T-helper 22 cell (primary cell): Measurements from ENCODE around the gene MCM9.
"Not testable (repeated sequence)": the region's sequence is repeated elsewhere in the genome, so short reads cannot be mapped to it uniquely, and the experiment has no call there.

Source experiments
- DNase-seq: peaks from one replicate; pipeline ENCODE4 v3.0.0-alpha.2; 2020; ENCODE audit warnings: low read depth

Gene MCM9

DNA sequence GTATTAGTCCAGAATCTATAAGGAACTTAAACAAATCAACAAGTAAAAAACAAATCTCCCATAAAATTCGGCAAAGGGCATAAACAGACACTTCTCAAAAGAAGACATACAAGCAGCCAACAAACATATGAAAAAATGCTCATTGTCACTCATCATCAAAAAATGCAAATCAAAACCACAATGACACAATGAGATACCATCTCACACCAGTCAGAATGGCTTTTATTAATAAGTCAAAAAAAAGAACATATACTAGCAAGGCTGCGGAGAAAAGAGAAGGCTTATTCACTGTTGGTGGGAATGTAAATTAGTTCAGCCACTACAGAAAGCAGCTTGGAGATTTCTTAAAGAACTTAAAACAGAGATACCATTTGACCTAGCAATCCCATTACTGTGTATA, 169.6 kb downstream of the MCM9 start:
- not testable (repeated sequence) for DNase-seq

DNA sequence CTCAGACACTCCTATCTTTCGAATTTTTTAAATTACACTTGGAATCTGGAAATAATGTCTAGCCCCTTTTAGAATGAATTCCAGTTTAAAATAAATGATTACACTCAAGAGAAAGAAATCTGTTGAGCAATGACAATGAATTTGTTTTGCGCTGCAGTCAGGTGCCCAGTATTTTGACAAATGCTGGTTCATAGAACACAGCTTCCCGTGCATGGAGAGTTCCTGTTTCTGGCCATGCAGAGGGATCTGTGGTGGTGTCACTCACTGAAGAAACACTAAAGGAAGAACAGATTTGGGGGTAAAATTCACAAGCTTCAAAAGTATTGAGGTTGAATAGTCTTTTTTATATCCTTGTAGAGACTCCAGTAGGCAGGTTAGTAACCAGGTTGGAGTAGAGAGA, 170.2 kb downstream of the MCM9 start:
- DNase-seq, result no peak
